Left ventricle myocardium inferior (tissue), 1 donor: Measurements from ENCODE around the gene INPP5B. TPM values are rescaled to one million over a fixed set of nuclear protein-coding genes. Genes with fewer than 3 reads are reported as not detected.

Experiments used
- DNase-seq: peaks from one replicate; pipeline ENCODE4 v3.0.0-alpha.2; 2020
- H3K27ac ChIP-seq: fragments of 200-600 bp; replicated peaks from 2 replicates; pipeline ENCODE4 v1.8.0; 2021
- H3K27me3 ChIP-seq: fragments of 200-600 bp; 2 replicates; pipeline ENCODE4 v1.8.0; 2021; ENCODE audit warnings: low read depth
- H3K36me3 ChIP-seq: fragments of 200-600 bp; 2 replicates; pipeline ENCODE4 v1.8.0; 2021
- H3K4me1 ChIP-seq: fragments of 200-600 bp; 2 replicates; pipeline ENCODE4 v1.8.0; 2021
- H3K4me3 ChIP-seq: fragments of 200-600 bp; 2 replicates; pipeline ENCODE4 v1.8.0; 2021; ENCODE audit warnings: mild to moderate bottlenecking, moderate library complexity
- H3K9me3 ChIP-seq: fragments of 200-600 bp; replicated peaks from 2 replicates; pipeline ENCODE4 v1.8.0; 2021
- intact Hi-C: fragments of 100-400 bp; cut with micrococcal nuclease; formaldehyde crosslinking; loops from one replicate; pipeline ENCODE4 v1.11.0; 2022
- total RNA-seq: library from RNA; stranded (reverse); fragmentation: NEBNext Ultra II Directional; extraction: Animal tissue kit (Norgen Biotek cat#: 25700); gene quantifications from one replicate; pipeline ENCODE4 v1.2.1, GENCODE V29; 2021
- TF ChIP-seq, protein P1 (sequence below): fragments of 200-600 bp; IDR thresholded peaks from 2 replicates; pipeline ENCODE4 v1.8.0; 2021; ENCODE audit warnings: antibody characterized with exemption, mild to moderate bottlenecking, borderline replicate concordance
- donor health status: DM: no; HTN: yes; CAD: no; lungs with severe emphysema.

The INPP5B gene
- total RNA-seq, 1 donor from 2014 or later: 10.9 TPM

DNA sequence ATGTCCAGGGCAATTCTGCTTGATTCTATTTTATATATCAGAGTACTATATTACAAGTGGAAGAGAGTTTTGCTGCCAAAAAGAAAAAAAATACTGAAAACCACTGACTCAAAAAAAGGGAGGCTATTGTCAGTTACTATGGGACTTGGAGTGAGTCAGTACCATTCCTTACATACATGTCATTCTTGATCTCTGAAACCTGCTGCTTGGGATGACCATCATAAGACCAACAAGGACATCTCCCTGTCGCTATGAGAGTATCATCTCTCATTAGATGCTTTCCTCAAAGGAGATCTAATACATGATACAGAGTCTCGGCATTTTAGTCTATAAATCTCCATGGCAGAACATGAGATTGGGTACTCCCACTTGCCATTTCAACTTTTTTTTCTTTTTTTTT is 11.8 kb upstream of the INPP5B start:
- Histone ChIP-seq H3K27me3 (no peaks in the 10 kb centered on the region), H3K27ac (no peak overlapping the region), H3K4me3 (no peak overlapping the region), H3K4me1 (no peaks in the 10 kb centered on the region), H3K36me3 (peaks cover 65% of the 10 kb centered on the region), H3K9me3 (no peaks in the 10 kb centered on the region)
- intact Hi-C loops: no loop called here
- TF ChIP-seq, protein P1, sequence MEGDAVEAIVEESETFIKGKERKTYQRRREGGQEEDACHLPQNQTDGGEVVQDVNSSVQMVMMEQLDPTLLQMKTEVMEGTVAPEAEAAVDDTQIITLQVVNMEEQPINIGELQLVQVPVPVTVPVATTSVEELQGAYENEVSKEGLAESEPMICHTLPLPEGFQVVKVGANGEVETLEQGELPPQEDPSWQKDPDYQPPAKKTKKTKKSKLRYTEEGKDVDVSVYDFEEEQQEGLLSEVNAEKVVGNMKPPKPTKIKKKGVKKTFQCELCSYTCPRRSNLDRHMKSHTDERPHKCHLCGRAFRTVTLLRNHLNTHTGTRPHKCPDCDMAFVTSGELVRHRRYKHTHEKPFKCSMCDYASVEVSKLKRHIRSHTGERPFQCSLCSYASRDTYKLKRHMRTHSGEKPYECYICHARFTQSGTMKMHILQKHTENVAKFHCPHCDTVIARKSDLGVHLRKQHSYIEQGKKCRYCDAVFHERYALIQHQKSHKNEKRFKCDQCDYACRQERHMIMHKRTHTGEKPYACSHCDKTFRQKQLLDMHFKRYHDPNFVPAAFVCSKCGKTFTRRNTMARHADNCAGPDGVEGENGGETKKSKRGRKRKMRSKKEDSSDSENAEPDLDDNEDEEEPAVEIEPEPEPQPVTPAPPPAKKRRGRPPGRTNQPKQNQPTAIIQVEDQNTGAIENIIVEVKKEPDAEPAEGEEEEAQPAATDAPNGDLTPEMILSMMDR: no peak
- DNase-seq: no peak

DNA sequence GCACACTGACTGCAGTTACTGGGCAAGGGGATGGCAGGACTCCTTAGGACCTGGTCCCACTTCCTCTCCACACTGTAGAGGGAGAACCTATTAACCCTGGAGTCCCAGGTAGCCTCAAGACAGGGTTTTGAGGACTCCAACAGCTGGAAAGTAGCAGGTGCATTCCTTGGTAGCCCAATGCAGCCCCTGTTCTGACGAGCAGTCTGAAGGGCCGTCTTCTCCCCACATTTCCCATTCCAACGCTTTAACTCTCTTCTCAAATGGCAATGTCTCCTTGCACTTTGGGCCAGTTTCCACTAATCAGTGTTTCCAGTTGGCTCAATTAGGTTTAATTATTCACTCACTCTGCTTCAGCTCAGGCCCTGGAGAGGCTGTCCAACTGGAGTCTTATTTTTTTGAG is 8.8 kb upstream of the INPP5B start:
- intact Hi-C loops: no loop called here
- TF ChIP-seq, protein P1: no peak

DNA sequence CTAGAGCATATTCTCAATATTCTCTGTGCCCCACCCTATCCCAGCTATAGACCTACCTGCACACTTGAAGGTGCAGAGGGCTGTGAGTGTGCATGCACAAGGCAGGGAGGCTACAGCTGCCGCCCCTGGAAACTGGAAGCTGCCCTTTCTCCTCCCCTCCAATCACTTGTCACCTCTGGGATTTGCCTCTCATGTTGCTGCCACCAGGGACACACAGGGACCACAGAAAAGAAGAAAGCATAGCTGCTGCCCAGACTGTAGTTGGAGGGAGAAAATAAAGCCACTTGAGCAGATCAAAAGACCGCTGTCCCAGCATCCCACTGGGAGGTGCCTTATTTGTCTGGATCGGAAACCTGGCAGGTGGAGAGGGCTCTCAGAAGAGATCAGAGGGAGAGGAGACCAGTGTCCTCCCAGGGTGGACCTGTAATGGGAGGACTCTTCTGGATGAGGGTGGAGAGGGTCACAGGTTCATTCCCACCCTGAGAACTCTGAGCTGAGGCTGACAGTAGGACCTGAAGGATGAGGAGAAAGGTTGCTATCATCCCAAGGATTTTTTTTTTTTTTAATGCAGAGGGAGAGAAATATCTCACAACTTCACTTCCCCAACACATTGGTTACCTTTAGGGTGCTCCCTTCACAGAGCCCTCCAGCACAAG is 7.6 kb upstream of the INPP5B start:
- TF ChIP-seq, protein P1: no peak
- Histone ChIP-seq H3K27me3 (no peaks in the 10 kb centered on the region), H3K4me1 (no peaks in the 10 kb centered on the region), H3K4me3 (no peak overlapping the region), H3K27ac (no peak overlapping the region), H3K9me3 (no peaks in the 10 kb centered on the region), H3K36me3 (peaks cover 33% of the 10 kb centered on the region)
- no peak for DNase-seq
- intact Hi-C loops: no loop called here

More for the DNA sequence above, 8.8 kb upstream of the INPP5B start:
- Histone ChIP-seq H3K27ac (no peak overlapping the region), H3K4me1 (no peaks in the 10 kb centered on the region), H3K36me3 (peaks cover 41% of the 10 kb centered on the region), H3K4me3 (no peak overlapping the region), H3K27me3 (no peaks in the 10 kb centered on the region), H3K9me3 (no peaks in the 10 kb centered on the region)
- no peak for DNase-seq

DNA sequence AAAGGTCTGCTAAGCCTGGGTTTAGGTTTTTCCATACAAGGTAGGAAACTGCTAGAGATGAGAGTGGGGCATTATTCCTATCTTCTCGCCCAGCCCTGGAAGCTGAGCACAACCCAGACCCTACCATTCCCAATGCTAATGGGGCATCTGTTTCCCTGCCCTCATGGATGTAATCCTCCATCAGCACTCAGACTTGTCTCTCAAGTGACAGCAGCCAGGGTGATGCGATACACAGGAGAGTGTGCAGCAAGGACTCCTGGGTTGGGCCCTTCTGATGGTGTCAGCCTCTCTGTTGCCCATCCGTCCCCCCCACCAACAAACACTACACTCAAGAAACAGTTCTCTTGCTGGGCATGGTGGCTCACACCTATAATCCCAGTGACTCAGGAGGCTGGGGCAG is 5.9 kb upstream of the INPP5B start:
- H3K27me3 ChIP-seq: no peaks in the 10 kb centered on the region
- intact Hi-C loops: no loop called here
- H3K27ac ChIP-seq: no peak overlapping the region
- no peak overlapping the region for H3K4me3 ChIP-seq
- H3K9me3 ChIP-seq: no peaks in the 10 kb centered on the region
- peaks cover 16% of the 10 kb centered on the region for H3K36me3 ChIP-seq
- H3K4me1 ChIP-seq: no peaks in the 10 kb centered on the region
- TF ChIP-seq, protein P1: no peak
- no peak for DNase-seq

DNA sequence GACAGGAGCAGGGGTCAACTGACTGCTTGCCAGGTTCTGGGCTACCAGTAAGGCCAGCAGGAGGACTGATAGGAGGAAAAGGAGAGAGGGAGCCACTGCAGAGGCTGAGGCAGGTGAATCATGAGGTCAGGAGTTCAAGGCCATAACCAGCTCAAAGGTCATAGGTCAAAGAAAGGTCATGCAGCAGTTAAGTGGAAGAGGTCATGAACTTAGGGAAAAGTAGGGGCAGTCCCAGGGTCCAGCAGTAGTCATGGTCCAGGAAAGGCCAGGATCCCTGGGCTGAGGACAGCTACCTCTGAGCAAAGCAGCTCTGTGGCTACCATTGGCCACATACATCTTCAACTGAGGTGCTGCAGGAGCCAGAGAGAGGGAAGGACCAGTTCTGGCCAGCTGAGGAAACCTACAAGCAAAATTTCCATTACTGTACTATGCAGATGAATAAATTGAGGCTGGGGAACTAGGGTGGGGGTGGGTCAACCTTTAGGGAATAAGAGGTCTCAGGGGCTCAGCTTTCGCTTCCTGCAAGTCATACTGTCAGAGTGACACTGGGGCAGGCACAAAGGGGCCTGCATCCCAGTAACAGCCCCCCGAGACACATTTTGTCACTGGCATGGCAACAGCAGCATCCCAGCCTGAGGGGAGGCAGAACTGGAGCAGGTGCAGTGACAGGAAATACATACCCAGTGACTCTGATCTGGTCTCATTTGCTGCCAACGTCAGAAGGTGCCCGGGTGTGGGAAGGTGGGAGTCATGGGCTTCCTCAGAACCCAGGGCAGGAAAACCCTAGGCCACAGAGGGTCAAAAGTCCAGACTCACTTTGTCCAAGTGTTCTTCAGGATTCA is 5.2 kb upstream of the INPP5B start:
- no peaks in the 10 kb centered on the region for H3K27me3 ChIP-seq
- no peak overlapping the region for H3K27ac ChIP-seq
- H3K36me3 ChIP-seq: peaks cover 9% of the 10 kb centered on the region
- intact Hi-C loops: no loop called here
- H3K4me1 ChIP-seq: peaks cover 6% of the 10 kb centered on the region
- TF ChIP-seq, protein P1: no peak
- H3K9me3 ChIP-seq: no peaks in the 10 kb centered on the region
- no peak overlapping the region for H3K4me3 ChIP-seq
- no peak for DNase-seq
